ENCODE measurements around the gene NUP205.

Gene NUP205

DNA sequence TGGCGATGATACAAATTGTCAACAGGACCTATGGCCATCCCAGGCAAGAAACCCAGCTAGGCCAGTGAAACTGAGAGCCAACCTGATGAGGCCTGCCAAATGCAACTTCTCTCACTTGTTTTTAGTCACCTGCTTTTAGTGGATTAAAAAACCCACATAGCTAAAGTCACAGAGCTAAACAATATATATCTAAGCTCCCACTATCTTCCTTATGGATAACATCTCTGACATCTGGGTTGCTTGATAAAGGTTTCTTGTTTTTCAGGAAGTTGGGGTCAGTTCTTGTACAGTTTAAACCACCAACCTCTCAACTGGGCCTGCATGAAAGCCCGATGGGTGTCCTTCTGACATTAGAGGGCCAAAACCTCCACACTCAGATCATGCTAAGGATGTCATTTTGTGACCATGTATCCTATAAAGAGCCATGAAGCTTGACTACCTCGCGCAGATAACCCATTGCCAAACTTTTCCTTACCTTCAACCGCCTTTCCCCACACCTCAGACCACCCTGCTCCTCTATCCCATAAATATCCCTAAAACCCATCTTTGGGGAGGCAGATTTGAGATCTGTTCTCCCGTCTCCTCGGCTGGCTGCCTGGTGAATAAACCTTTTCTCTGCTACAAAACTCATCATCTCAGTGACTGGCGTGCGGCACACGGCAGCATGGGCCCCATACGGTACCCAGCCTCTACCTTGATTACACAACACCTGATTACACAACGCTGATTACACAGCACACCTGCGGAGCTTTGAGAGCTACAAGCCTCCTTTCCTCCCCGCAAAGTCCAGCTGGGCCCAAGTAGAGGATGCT lies 103.8 kb downstream of the NUP205 start:
- Histone ChIP-seq H4K8ac (ENCODE audit: low read depth, low read length) (peak overlapping the region; percentile 58), H2BK5ac (ENCODE audit: low read length) (no peak overlapping the region), H3K56ac (ENCODE audit: low read length) (peak overlapping the region; percentile 80), H3K4me2 (ENCODE audit: low read length) (peak overlapping the region; percentile 61), H2BK15ac (replicated peaks; ENCODE audit: low read depth) (no peak overlapping the region), H3K79me2 (ENCODE audit: control insufficient read depth, insufficient read depth, low read length) (peaks cover 14% of the 10 kb centered on the region), H3K4me1 (ENCODE audit: control insufficient read depth, low read depth, low read length) (peaks cover 2% of the 10 kb centered on the region), H2AK5ac (ENCODE audit: low read length) (no peak overlapping the region), H3K4me3 (ENCODE audit: low read length) (no peak overlapping the region), H3K9ac (ENCODE audit: low read length) (peak overlapping the region; percentile 50), H4K5ac (ENCODE audit: low read length) (no peak overlapping the region), H3K36me3 (ENCODE audit: control insufficient read depth, insufficient read depth, low read length) (no peaks in the 10 kb centered on the region), H3K27ac (ENCODE audit: low read depth, low read length) (no peak overlapping the region), H3K27me3 (ENCODE audit: insufficient read depth, low read length, poor library complexity) (no peaks in the 10 kb centered on the region), H3K4ac (ENCODE audit: low read depth, low read length) (peak overlapping the region; percentile 2), H3K23ac (ENCODE audit: low read length) (no peak overlapping the region), H3K18ac (ENCODE audit: low read length) (no peak overlapping the region), H3K79me1 (ENCODE audit: low read length) (no peaks in the 10 kb centered on the region), H2BK120ac (ENCODE audit: low read depth, low read length) (no peak overlapping the region)
- DNase-seq, result no peak
- 100% methylated on average over 1 of the region's 14 CpGs for WGBS (ENCODE audit: extremely low coverage, insufficient coverage, low lambda C conversion rate)

DNA sequence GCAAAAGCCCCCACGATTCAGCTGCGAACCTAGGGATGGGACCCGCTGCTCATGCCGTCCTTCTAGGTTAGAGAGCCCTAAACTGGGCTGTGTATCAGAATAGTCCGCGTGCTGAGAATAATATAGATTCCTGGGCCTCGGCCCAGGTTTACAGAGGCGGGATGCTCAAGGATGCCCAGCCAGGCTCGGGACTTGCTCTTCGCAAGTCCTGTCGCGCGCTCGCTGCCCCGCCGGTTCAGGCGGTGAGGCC lies 104.3 kb downstream of the NUP205 start:
- Histone ChIP-seq H3K79me1 (ENCODE audit: low read length) (no peaks in the 10 kb centered on the region), H2BK5ac (ENCODE audit: low read length) (no peak overlapping the region), H3K18ac (ENCODE audit: low read length) (no peak overlapping the region), H2AK5ac (ENCODE audit: low read length) (no peak overlapping the region), H3K4me2 (ENCODE audit: low read length) (peak overlapping the region; percentile 61), H2BK120ac (ENCODE audit: low read depth, low read length) (no peak overlapping the region), H3K23ac (ENCODE audit: low read length) (no peak overlapping the region), H2BK15ac (replicated peaks; ENCODE audit: low read depth) (no peak overlapping the region), H4K8ac (ENCODE audit: low read depth, low read length) (peak overlapping the region; percentile 58), H3K36me3 (ENCODE audit: control insufficient read depth, insufficient read depth, low read length) (no peaks in the 10 kb centered on the region), H3K4me1 (ENCODE audit: control insufficient read depth, low read depth, low read length) (peaks cover 2% of the 10 kb centered on the region), H3K4me3 (ENCODE audit: low read length) (no peak overlapping the region), H3K79me2 (ENCODE audit: control insufficient read depth, insufficient read depth, low read length) (peaks cover 14% of the 10 kb centered on the region), H3K56ac (ENCODE audit: low read length) (peak overlapping the region; percentile 80), H3K4ac (ENCODE audit: low read depth, low read length) (no peak overlapping the region), H3K27me3 (ENCODE audit: insufficient read depth, low read length, poor library complexity) (no peaks in the 10 kb centered on the region), H4K5ac (ENCODE audit: low read length) (no peak overlapping the region), H3K9ac (ENCODE audit: low read length) (peak overlapping the region; percentile 50), H3K27ac (ENCODE audit: low read depth, low read length) (no peak overlapping the region)
- DNase-seq, result no peak
- no CpG with 5 or more reads among the region's 17 CpGs for WGBS (ENCODE audit: extremely low coverage, insufficient coverage, low lambda C conversion rate)

- peaks cover 2% of the 10 kb centered on the region for H3K4me1 ChIP-seq (ENCODE audit: control insufficient read depth, low read depth, low read length)
- peak within 1 kb of the TSS; percentile 15 for H2BK120ac ChIP-seq (ENCODE audit: low read depth, low read length)
- peak within 1 kb of the TSS; percentile 83 for H3K27ac ChIP-seq (ENCODE audit: low read depth, low read length)
- peak; percentile 97 for DNase-seq
- peak within 1 kb of the TSS; percentile 93 for H3K4me3 ChIP-seq (ENCODE audit: low read length)
- peak within 1 kb of the TSS; percentile 62 for H4K5ac ChIP-seq (ENCODE audit: low read length)
- no peak within 1 kb of the TSS for H2BK15ac ChIP-seq (replicated peaks; ENCODE audit: low read depth)
- H3K18ac ChIP-seq (ENCODE audit: low read length), result peak within 1 kb of the TSS; percentile 100
- peak within 1 kb of the TSS; percentile 97 for H4K8ac ChIP-seq (ENCODE audit: low read depth, low read length)
- peak within 1 kb of the TSS; percentile 67 for H3K23ac ChIP-seq (ENCODE audit: low read length)
- peak within 1 kb of the TSS; percentile 91 for H3K4me2 ChIP-seq (ENCODE audit: low read length)
- H3K79me2 ChIP-seq (ENCODE audit: control insufficient read depth, insufficient read depth, low read length), result peaks cover 14% of the 10 kb centered on the region
- peak within 1 kb of the TSS; percentile 40 for H2AK5ac ChIP-seq (ENCODE audit: low read length)
- H2BK5ac ChIP-seq (ENCODE audit: low read length), result peak within 1 kb of the TSS; percentile 61
- no peaks in the 10 kb centered on the region for H3K79me1 ChIP-seq (ENCODE audit: low read length)
- no CpG with 5 or more reads among the region's 60 CpGs for WGBS (ENCODE audit: extremely low coverage, insufficient coverage, low lambda C conversion rate)
- peak within 1 kb of the TSS; percentile 43 for H3K4ac ChIP-seq (ENCODE audit: low read depth, low read length)
- H3K9ac ChIP-seq (ENCODE audit: low read length), result peak within 1 kb of the TSS; percentile 98
- no peaks in the 10 kb centered on the region for H3K27me3 ChIP-seq (ENCODE audit: insufficient read depth, low read length, poor library complexity)
- H3K36me3 ChIP-seq (ENCODE audit: control insufficient read depth, insufficient read depth, low read length), result no peaks in the 10 kb centered on the region
- peak within 1 kb of the TSS; percentile 95 for H3K56ac ChIP-seq (ENCODE audit: low read length)
Observed at GRCh38 chr7:135662373-135663114, 104.8 kb downstream of the NUP205 start, which contains the start of gene STMP1. TSS of gene STMP1 (plus strand) at chr7:135662514.

- no peak overlapping the region for H3K4me2 ChIP-seq (ENCODE audit: low read length)
- H3K27ac ChIP-seq (ENCODE audit: low read depth, low read length), result no peak overlapping the region
- H3K79me1 ChIP-seq (ENCODE audit: low read length), result peaks cover 6% of the 10 kb centered on the region
- H4K8ac ChIP-seq (ENCODE audit: low read depth, low read length), result no peak overlapping the region
- H3K36me3 ChIP-seq (ENCODE audit: control insufficient read depth, insufficient read depth, low read length), result no peaks in the 10 kb centered on the region
- H3K9ac ChIP-seq (ENCODE audit: low read length), result no peak overlapping the region
- H2AK5ac ChIP-seq (ENCODE audit: low read length), result no peak overlapping the region
- no peak overlapping the region for H3K4me3 ChIP-seq (ENCODE audit: low read length)
- H2BK5ac ChIP-seq (ENCODE audit: low read length), result no peak overlapping the region
- H3K4ac ChIP-seq (ENCODE audit: low read depth, low read length), result no peak overlapping the region
- peaks cover 19% of the 10 kb centered on the region for H3K79me2 ChIP-seq (ENCODE audit: control insufficient read depth, insufficient read depth, low read length)
- no peak overlapping the region for H4K5ac ChIP-seq (ENCODE audit: low read length)
- H2BK120ac ChIP-seq (ENCODE audit: low read depth, low read length), result no peak overlapping the region
- H2BK15ac ChIP-seq (replicated peaks; ENCODE audit: low read depth), result no peak overlapping the region
- H3K23ac ChIP-seq (ENCODE audit: low read length), result no peak overlapping the region
- no CpG with 5 or more reads among the region's 3 CpGs for WGBS (ENCODE audit: extremely low coverage, insufficient coverage, low lambda C conversion rate)
- no peak for DNase-seq
- peaks cover 2% of the 10 kb centered on the region for H3K4me1 ChIP-seq (ENCODE audit: control insufficient read depth, low read depth, low read length)
- H3K18ac ChIP-seq (ENCODE audit: low read length), result no peak overlapping the region
- H3K56ac ChIP-seq (ENCODE audit: low read length), result no peak overlapping the region
- H3K27me3 ChIP-seq (ENCODE audit: insufficient read depth, low read length, poor library complexity), result no peaks in the 10 kb centered on the region
Observed at GRCh38 chr7:135664046-135664589, 106.4 kb downstream of the NUP205 start.

GRCh38 chr7:135665042-135665441 lies 107.3 kb downstream of the NUP205 start:
- DNase-seq, result no peak
- no CpG with 5 or more reads among the region's 3 CpGs for WGBS (ENCODE audit: extremely low coverage, insufficient coverage, low lambda C conversion rate)
- no peak overlapping the region for H3K23ac ChIP-seq (ENCODE audit: low read length)
- H3K4me1 ChIP-seq (ENCODE audit: control insufficient read depth, low read depth, low read length), result peaks cover 2% of the 10 kb centered on the region
- H3K9ac ChIP-seq (ENCODE audit: low read length), result no peak overlapping the region
- no peak overlapping the region for H3K4me3 ChIP-seq (ENCODE audit: low read length)
- H3K27ac ChIP-seq (ENCODE audit: low read depth, low read length), result no peak overlapping the region
- H2BK120ac ChIP-seq (ENCODE audit: low read depth, low read length), result no peak overlapping the region
- no peak overlapping the region for H2AK5ac ChIP-seq (ENCODE audit: low read length)
- H2BK15ac ChIP-seq (replicated peaks; ENCODE audit: low read depth), result no peak overlapping the region
- no peak overlapping the region for H3K56ac ChIP-seq (ENCODE audit: low read length)
- H3K36me3 ChIP-seq (ENCODE audit: control insufficient read depth, insufficient read depth, low read length), result no peaks in the 10 kb centered on the region
- H2BK5ac ChIP-seq (ENCODE audit: low read length), result no peak overlapping the region
- H3K27me3 ChIP-seq (ENCODE audit: insufficient read depth, low read length, poor library complexity), result no peaks in the 10 kb centered on the region
- H4K8ac ChIP-seq (ENCODE audit: low read depth, low read length), result no peak overlapping the region
- peaks cover 22% of the 10 kb centered on the region for H3K79me2 ChIP-seq (ENCODE audit: control insufficient read depth, insufficient read depth, low read length)
- no peak overlapping the region for H3K4ac ChIP-seq (ENCODE audit: low read depth, low read length)
- no peak overlapping the region for H4K5ac ChIP-seq (ENCODE audit: low read length)
- no peak overlapping the region for H3K18ac ChIP-seq (ENCODE audit: low read length)
- H3K4me2 ChIP-seq (ENCODE audit: low read length), result no peak overlapping the region
- peaks cover 6% of the 10 kb centered on the region for H3K79me1 ChIP-seq (ENCODE audit: low read length)
